Measurements from ENCODE around the gene GNA15.

GRCh38 chr19:3096902-3097326 is 38.9 kb upstream of the GNA15 start:
- no peak for TF ChIP-seq EZH2phosphoT487 (IDR thresholded peaks at IDR 0.05; ENCODE audit: low read depth)
- TF ChIP-seq, protein P1, sequence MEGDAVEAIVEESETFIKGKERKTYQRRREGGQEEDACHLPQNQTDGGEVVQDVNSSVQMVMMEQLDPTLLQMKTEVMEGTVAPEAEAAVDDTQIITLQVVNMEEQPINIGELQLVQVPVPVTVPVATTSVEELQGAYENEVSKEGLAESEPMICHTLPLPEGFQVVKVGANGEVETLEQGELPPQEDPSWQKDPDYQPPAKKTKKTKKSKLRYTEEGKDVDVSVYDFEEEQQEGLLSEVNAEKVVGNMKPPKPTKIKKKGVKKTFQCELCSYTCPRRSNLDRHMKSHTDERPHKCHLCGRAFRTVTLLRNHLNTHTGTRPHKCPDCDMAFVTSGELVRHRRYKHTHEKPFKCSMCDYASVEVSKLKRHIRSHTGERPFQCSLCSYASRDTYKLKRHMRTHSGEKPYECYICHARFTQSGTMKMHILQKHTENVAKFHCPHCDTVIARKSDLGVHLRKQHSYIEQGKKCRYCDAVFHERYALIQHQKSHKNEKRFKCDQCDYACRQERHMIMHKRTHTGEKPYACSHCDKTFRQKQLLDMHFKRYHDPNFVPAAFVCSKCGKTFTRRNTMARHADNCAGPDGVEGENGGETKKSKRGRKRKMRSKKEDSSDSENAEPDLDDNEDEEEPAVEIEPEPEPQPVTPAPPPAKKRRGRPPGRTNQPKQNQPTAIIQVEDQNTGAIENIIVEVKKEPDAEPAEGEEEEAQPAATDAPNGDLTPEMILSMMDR (IDR thresholded peaks at IDR 0.05; ENCODE audit: low read depth, low read length): no peak

Data from OCI-LY3 (cell line).